ENCODE data around the gene SMC3.

- TF ChIP-seq FOXM1 (IDR thresholded peaks at IDR 0.05; ENCODE audit: borderline replicate concordance, low read depth) (no peak), USF1 (IDR thresholded peaks at IDR 0.05) (no peak), NFIC (IDR thresholded peaks at IDR 0.05) (no peak), EP300 (IDR thresholded peaks at IDR 0.05; ENCODE audit: borderline replicate concordance) (no peak), RAD21 (IDR thresholded peaks at IDR 0.05; ENCODE audit: low read depth) (no peak), TCF12 (IDR thresholded peaks at IDR 0.05; ENCODE audit: low read depth) (no peak), TAF1 (IDR thresholded peaks at IDR 0.05; ENCODE audit: low read depth) (no peak), YY1 (IDR thresholded peaks at IDR 0.05; ENCODE audit: low read depth) (no peak), REST (IDR thresholded peaks at IDR 0.05; ENCODE audit: low read depth) (no peak), TEAD4 (IDR thresholded peaks at IDR 0.05) (no peak), CEBPB (IDR thresholded peaks at IDR 0.05) (no peak), CREB1 (IDR thresholded peaks at IDR 0.05; ENCODE audit: low read depth) (no peak)
These were observed 41.9 kb upstream of the SMC3 start for GRCh38 chr10:110525349-110526260.

All from Ishikawa (cell line).